K562 (cell line): ENCODE results near the gene SLC43A2.

Experiments
- CEBPB ChIP-seq: fragments of 450-650 bp; IDR thresholded peaks from 2 replicates; pipeline ENCODE4 v1.6.1; 2016; ENCODE audit warnings: missing genetic modification characterization, missing compliant biosample characterization
- CREB1 ChIP-seq, 2 experiments: sonication (generic) in 1 of 2; formaldehyde crosslinking in 1 of 2; IDR thresholded peaks; 2 replicates each; pipeline versions ENCODE4 v1.6.1 to v1.8.0; 2012 to 2022; ENCODE audit warnings: inconsistent platforms in 1 of 2, mild to moderate bottlenecking in 1 of 2, missing genetic modification reagents in 1 of 2, moderate library complexity in 1 of 2
- CTCF ChIP-seq, 3 experiments: IDR thresholded peaks in 2 of 3; conservative IDR thresholded peaks in 1 of 3; 2 replicates each; pipeline ENCODE4 v1.5.1; 2011 to 2012; ENCODE audit warnings: low read length in 3 of 3, mild to moderate bottlenecking in 3 of 3, control low read depth in 2 of 3, improper control_type of control experiment in 1 of 3, inconsistent platforms in 1 of 3, low read depth in 1 of 3, mixed read lengths in 1 of 3, moderate library complexity in 1 of 3; ENCODE audit not compliant: insufficient read depth in 2 of 3
- MAX ChIP-seq: sonication (generic); formaldehyde crosslinking; IDR thresholded peaks from 2 replicates; pipeline ENCODE4 v1.9.0; 2022; ENCODE audit warnings: mild to moderate bottlenecking, missing genetic modification reagents
- MEF2A ChIP-seq: IDR thresholded peaks from 2 replicates; pipeline ENCODE4 v1.6.1; 2011; ENCODE audit warnings: low read depth, mild to moderate bottlenecking, low read length, moderate library complexity; ENCODE audit not compliant: control insufficient read depth
- MEF2D ChIP-seq: conservative IDR thresholded peaks from 2 replicates; pipeline ENCODE4 v1.6.1; 2016; ENCODE audit warnings: low read depth, missing genetic modification characterization, missing compliant biosample characterization
- POLR2A ChIP-seq: fragments of 450-650 bp; conservative IDR thresholded peaks from 2 replicates; pipeline ENCODE4 v1.6.1; 2016
- TCF7L2 ChIP-seq: fragments of 150-350 bp; IDR thresholded peaks from 2 replicates; pipeline ENCODE4 v1.6.1; 2016; ENCODE audit warnings: low read depth, mild to moderate bottlenecking, low read length, moderate library complexity
- ZBTB34 ChIP-seq: fragments of 250-450 bp; sonication (Bioruptor Pico); IDR thresholded peaks from 2 replicates; pipeline ENCODE4 v1.8.0; 2021; ENCODE audit warnings: mild to moderate bottlenecking, moderate library complexity
- ZBTB7A ChIP-seq: IDR thresholded peaks from 2 replicates; pipeline ENCODE4 v1.6.1; 2011; ENCODE audit warnings: low read depth, mild to moderate bottlenecking, low read length, moderate library complexity, borderline replicate concordance; ENCODE audit not compliant: control insufficient read depth
- ZNF316 ChIP-seq: fragments of 450-650 bp; IDR thresholded peaks from 2 replicates; pipeline ENCODE4 v1.6.1; 2016
- ZNF639 ChIP-seq, 2 experiments: fragments of 200-800 bp in 1 of 2; sonication (Bioruptor generic) in 1 of 2; sonication (generic) in 1 of 2; formaldehyde crosslinking in 1 of 2; IDR thresholded peaks in 1 of 2; conservative IDR thresholded peaks in 1 of 2; 2 replicates each; pipeline versions ENCODE4 v1.5.0 to v1.6.1; 2016 to 2020; ENCODE audit warnings: missing compliant biosample characterization in 1 of 2, missing genetic modification characterization in 1 of 2, missing genetic modification reagents in 1 of 2

GRCh38 chr17:1582374-1582773 is 46.3 kb downstream of the SLC43A2 start:
- TF ChIP-seq CREB1 (IDR thresholded peaks at IDR 0.05) (no peak), CREB1 (CRISPR knock-in tag; IDR thresholded peaks at IDR 0.05) (no peak), ZBTB34 (CRISPR knock-in tag) (no peak), MEF2D (tag) (no peak), ZNF316 (no peak), CEBPB (tag) (no peak), CTCF (IDR thresholded peaks at IDR 0.05 in 2 of 3, conservative IDR thresholded peaks at IDR 0.05 in 1 of 3; ENCODE audit: insufficient read depth in 2 of 3, low read depth in 1 of 3, low read length in 3 of 3) (no peak), ZNF639 (CRISPR knock-in tag; conservative IDR thresholded peaks at IDR 0.05 in 1 of 2, IDR thresholded peaks at IDR 0.05 in 1 of 2) (no peak), POLR2A (no peak), ZBTB7A (no peak), TCF7L2 (no peak), MEF2A (no peak), MAX (CRISPR knock-in tag) (no peak)
